ENCODE results near the gene TTLL6. TPM values are rescaled to one million over a fixed set of nuclear protein-coding genes. Genes with fewer than 3 reads are reported as not detected.
A peak's percentile ranks its signal among the peaks of the same experiment; 100 is the strongest.

Gene TTLL6
- total RNA-seq, 1 experiment from 2014 or later, result 2.4 TPM

- Histone ChIP-seq H3K4me1 (ENCODE audit: insufficient read depth, low read length) (no peaks in the 10 kb centered on the region), H3T11ph (ENCODE audit: low read length) (no peak overlapping the region), H3K23me2 (ENCODE audit: insufficient read length, low read depth, low read length, poor library complexity, severe bottlenecking) (no peaks in the 10 kb centered on the region), H3K9ac (ENCODE audit: extremely low read depth, insufficient read length, low read length) (no peak overlapping the region), H2BK12ac (ENCODE audit: insufficient read length, low read depth, low read length) (no peak overlapping the region), H3K4me2 (ENCODE audit: insufficient read depth, insufficient read length, low read length) (peak overlapping the region; percentile 34), H3K14ac (ENCODE audit: insufficient read depth, low read length) (no peak overlapping the region), H3K27ac (ENCODE audit: insufficient read length, low read depth, low read length) (no peak overlapping the region), H2AK5ac (ENCODE audit: insufficient read length, low read length) (no peak overlapping the region), H3K9me3 (ENCODE audit: control insufficient read depth, low read depth, low read length) (no peaks in the 10 kb centered on the region), H2BK5ac (ENCODE audit: insufficient read length, low read length) (no peak overlapping the region), H3K27me3 (ENCODE audit: insufficient read depth, low read length) (peaks cover 81% of the 10 kb centered on the region), H4K5ac (ENCODE audit: insufficient read length, low read depth, low read length) (no peak overlapping the region), H3K79me2 (ENCODE audit: insufficient read depth, low read length) (no peaks in the 10 kb centered on the region), H4K91ac (ENCODE audit: insufficient read length, low read depth, low read length) (no peak overlapping the region), H2BK20ac (ENCODE audit: low read depth, low read length, poor library complexity, severe bottlenecking) (no peak overlapping the region), H3K79me1 (ENCODE audit: insufficient read depth, low read depth, low read length, poor library complexity, severe bottlenecking) (no peaks in the 10 kb centered on the region), H3K4ac (ENCODE audit: low read depth, low read length) (no peak overlapping the region), H2BK120ac (ENCODE audit: low read depth, low read length, poor library complexity, severe bottlenecking) (no peak overlapping the region), H3K23ac (ENCODE audit: insufficient read length, low read depth, low read length) (no peak overlapping the region), H2AFZ (ENCODE audit: low read length) (no peak overlapping the region), H2BK15ac (ENCODE audit: low read depth, low read length) (no peak overlapping the region), H4K20me1 (ENCODE audit: control insufficient read depth, insufficient read depth, insufficient read length) (no peaks in the 10 kb centered on the region), H3K18ac (ENCODE audit: insufficient read length, low read depth, low read length) (no peak overlapping the region), H3K56ac (ENCODE audit: insufficient read length, low read depth, low read length) (no peak overlapping the region), H4K8ac (replicated peaks; ENCODE audit: insufficient read length, low read depth, low read length) (no peak overlapping the region)
- H3K36me3 Mint-ChIP-seq (ENCODE audit: insufficient read depth in 1 of 3, low read depth in 3 of 3), result no peaks in the 10 kb centered on the region; a peak in 1 of 7 replicates
- no peak for DNase-seq
- peaks cover 5 to 8% of the 10 kb centered on the region in 2 experiments for H3K4me1 Mint-ChIP-seq
- no peak for TF ChIP-seq CTCF (conservative IDR thresholded peaks at IDR 0.05)
- H3K4me3 Mint-ChIP-seq, result peak overlapping the region in 1 of 2 experiments; percentile 67; a peak in 2 of 5 replicates
- no peak overlapping the region for H3K27ac Mint-ChIP-seq
- no CpG with 5 or more reads among the region's 8 CpGs for WGBS (ENCODE audit: extremely low coverage, insufficient read length, low lambda C conversion rate)
- peaks cover 99% of the 10 kb centered on the region for H3K27me3 Mint-ChIP-seq (ENCODE audit: low read depth)
- no peaks in the 10 kb centered on the region for H3K9me3 Mint-ChIP-seq
These were observed 61.7 kb downstream of the TTLL6 start for GRCh38 chr17:48755356-48755755.

Measured in H9 (cell line).